Activated B cell treated with CpG ODN at 0.5 μM for 24 hours (primary cell): ENCODE data around the gene ARHGAP12. TPM values are rescaled to one million over a fixed set of nuclear protein-coding genes. Genes with fewer than 3 reads are reported as not detected.

ENCODE experiments used
- ATAC-seq: fragments of 200-7000 bp; cut with Tn5 transposase; one replicate; pipeline ENCODE4 v1.10.0; 2021; ENCODE audit warnings: low read depth, mild to moderate bottlenecking, moderate library complexity
- CTCF ChIA-PET: fragments of 350-600 bp; sonication (Branson Sonifier 250); formaldehyde crosslinking; loops from one replicate; lab custom pipeline; 2021; ENCODE audit warnings: antibody characterized with exemption; lab: Charles Lee
- POLR2A ChIA-PET: fragments of 350-600 bp; sonication (Branson Sonifier 250); formaldehyde crosslinking; loops from one replicate; lab custom pipeline; 2021; ENCODE audit warnings: antibody characterized with exemption; lab: Charles Lee
- DNase-seq: peaks from one replicate; pipeline ENCODE4 v3.0.0; 2022
- H3K27ac Mint-ChIP-seq: one replicate; pipeline ENCODE4 v1.8.0; 2020; ENCODE audit warnings: mixed read lengths
- H3K27me3 Mint-ChIP-seq: one replicate; pipeline ENCODE4 v1.8.0; 2021; ENCODE audit warnings: mixed read lengths
- H3K36me3 Mint-ChIP-seq: one replicate; pipeline ENCODE4 v1.8.0; 2021; ENCODE audit warnings: low read depth, mixed read lengths
- H3K4me1 Mint-ChIP-seq: one replicate; pipeline ENCODE4 v1.8.0; 2021; ENCODE audit warnings: mixed read lengths
- H3K4me3 Mint-ChIP-seq: one replicate; pipeline ENCODE4 v1.8.0; 2020; ENCODE audit warnings: mild to moderate bottlenecking, mixed read lengths
- H3K9me3 Mint-ChIP-seq: one replicate; pipeline ENCODE4 v1.8.0; 2020; ENCODE audit warnings: mixed read lengths
- CTCF ChIP-seq: fragments of 200-600 bp; IDR thresholded peaks from one replicate; pipeline ENCODE4 v1.8.0; 2022; ENCODE audit warnings: antibody characterized with exemption, mild to moderate bottlenecking
- intact Hi-C: fragments of 100-400 bp; cut with micrococcal nuclease; formaldehyde crosslinking; loops from one replicate; pipeline ENCODE4 v1.15.1; 2024
- total RNA-seq: library from RNA; stranded (reverse); gene quantifications from 2 replicates; pipeline ENCODE4 v1.2.3, GENCODE V29; 2022

Gene ARHGAP12
- total RNA-seq, 1 donor from 2014 or later: 23.2 TPM

- ATAC-seq (no peak), DNase-seq (no peak)
- intact Hi-C loops: no loop called here
- Mint-ChIP-seq H3K9me3 (no peaks in the 10 kb centered on the region), H3K36me3 (no peaks in the 10 kb centered on the region), H3K4me1 (peaks cover 6% of the 10 kb centered on the region), H3K4me3 (no peak overlapping the region), H3K27ac (no peak overlapping the region), H3K27me3 (no peaks in the 10 kb centered on the region)
- POLR2A ChIA-PET: no interaction called here
- TF ChIP-seq CTCF: no peak
- CTCF ChIA-PET: no interaction called here
Observed at GRCh38 chr10:31875608-31876007, 53.0 kb downstream of the ARHGAP12 start.

GRCh38 chr10:31873724-31874123 is 54.9 kb downstream of the ARHGAP12 start:
- DNase-seq: no peak
- intact Hi-C loops: no loop called here
- CTCF ChIA-PET: no interaction called here

GRCh38 chr10:31871266-31872065 is 57.2 kb downstream of the ARHGAP12 start:
- no peaks in the 10 kb centered on the region for H3K27me3 Mint-ChIP-seq
- no peak overlapping the region for H3K27ac Mint-ChIP-seq
- CTCF ChIA-PET: interaction anchor here (2.4 kb wide), 1 partner anchor 9 kb away, joined by 8 read pairs; no protein-coding TSS in a partner anchor

More at GRCh38 chr10:31873724-31874123, 54.9 kb downstream of the ARHGAP12 start:
- no peaks in the 10 kb centered on the region for H3K36me3 Mint-ChIP-seq
- H3K27ac Mint-ChIP-seq: no peak overlapping the region
- no peak for TF ChIP-seq CTCF
- POLR2A ChIA-PET: no interaction called here
- no peaks in the 10 kb centered on the region for H3K9me3 Mint-ChIP-seq
- no peak overlapping the region for H3K4me3 Mint-ChIP-seq
- no peaks in the 10 kb centered on the region for H3K27me3 Mint-ChIP-seq
- ATAC-seq: no peak
- H3K4me1 Mint-ChIP-seq: peaks cover 3% of the 10 kb centered on the region

GRCh38 chr10:31867646-31868045 is 61.0 kb downstream of the ARHGAP12 start:
- no peak for TF ChIP-seq CTCF
- ChIA-PET CTCF (no interaction called here), POLR2A (no interaction called here)
- ATAC-seq: no peak
- DNase-seq: no peak
- Mint-ChIP-seq H3K9me3 (no peaks in the 10 kb centered on the region), H3K4me3 (no peak overlapping the region), H3K36me3 (peaks cover 5% of the 10 kb centered on the region), H3K27me3 (no peaks in the 10 kb centered on the region), H3K4me1 (peaks cover 23% of the 10 kb centered on the region), H3K27ac (no peak overlapping the region)
- intact Hi-C loops: loop anchor here (10.0 kb wide), 1 partner anchor 327 kb away; no protein-coding TSS in a partner anchor

More at GRCh38 chr10:31871266-31872065, 57.2 kb downstream of the ARHGAP12 start:
- Mint-ChIP-seq H3K9me3 (no peaks in the 10 kb centered on the region), H3K4me1 (peaks cover 2% of the 10 kb centered on the region), H3K4me3 (no peak overlapping the region), H3K36me3 (no peaks in the 10 kb centered on the region)
- POLR2A ChIA-PET: no interaction called here
- ATAC-seq (no peak), DNase-seq (no peak)
- intact Hi-C loops: no loop called here
- no peak for TF ChIP-seq CTCF

GRCh38 chr10:31866118-31866670 is 62.4 kb downstream of the ARHGAP12 start:
- peaks cover 9% of the 10 kb centered on the region for H3K36me3 Mint-ChIP-seq
- ChIA-PET POLR2A (no interaction called here), CTCF (no interaction called here)
- intact Hi-C loops: loop anchor here (10.0 kb wide), 1 partner anchor 329 kb away; no protein-coding TSS in a partner anchor
- no peak overlapping the region for H3K4me3 Mint-ChIP-seq
- ATAC-seq (no peak), DNase-seq (no peak)
- H3K27me3 Mint-ChIP-seq: no peaks in the 10 kb centered on the region
- H3K9me3 Mint-ChIP-seq: no peaks in the 10 kb centered on the region
- no peak overlapping the region for H3K27ac Mint-ChIP-seq
- peaks cover 27% of the 10 kb centered on the region for H3K4me1 Mint-ChIP-seq
- no peak for TF ChIP-seq CTCF
